SHP77 treated with DMSO at 0.1 percent for 48 hours (cell line): ENCODE data around the gene OR4C6.

Source experiments
- DNase-seq: peaks from one replicate; lab custom pipeline; 2025; lab: John Stamatoyannopoulos, UW

OR4C6 gene

DNA sequence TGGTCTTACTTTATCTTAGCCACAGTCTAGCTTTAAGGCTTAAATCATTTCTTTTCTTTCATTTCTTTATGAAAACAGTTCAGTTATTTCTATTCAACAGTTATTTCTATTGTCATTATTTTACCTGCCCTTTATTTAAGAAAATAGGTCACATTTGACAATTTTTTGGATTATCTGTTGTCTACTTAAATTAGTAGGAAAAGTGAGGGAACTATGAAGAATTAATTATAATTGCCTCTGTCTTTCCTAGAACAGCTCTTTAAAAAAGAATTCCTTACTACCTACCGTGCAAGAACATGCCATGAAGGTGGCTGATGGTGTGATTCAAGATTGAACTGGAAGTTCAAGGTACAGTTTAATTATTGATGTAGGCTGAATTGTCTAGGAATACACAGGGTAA is at the start of gene OR4C6:
OR4C6 (plus strand) TSS at position 301 of the 400 bp plus-strand sequence. CDS start 2,966 bp downstream, outside the sequence.
- DNase-seq, result no peak

DNA sequence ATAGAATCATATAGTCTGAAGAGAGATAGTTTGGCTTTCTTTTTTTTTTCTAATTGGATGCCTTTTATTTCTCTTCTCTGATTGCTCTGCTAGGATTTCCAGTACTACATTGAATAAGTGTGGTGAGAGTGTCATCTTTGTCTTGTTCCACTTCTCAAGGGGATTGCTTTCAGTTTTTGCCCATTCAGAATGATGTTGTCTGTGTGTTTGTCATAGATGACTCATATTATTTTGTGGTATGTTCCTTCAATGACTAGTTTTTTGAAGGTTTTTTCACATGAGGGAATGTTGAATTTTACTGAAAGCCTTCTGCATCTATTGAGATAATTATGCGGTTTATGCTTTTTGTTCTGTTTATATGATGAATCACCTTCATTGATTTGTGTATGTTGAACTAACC is 37.5 kb upstream of the OR4C6 start:
- no peak for DNase-seq

DNA sequence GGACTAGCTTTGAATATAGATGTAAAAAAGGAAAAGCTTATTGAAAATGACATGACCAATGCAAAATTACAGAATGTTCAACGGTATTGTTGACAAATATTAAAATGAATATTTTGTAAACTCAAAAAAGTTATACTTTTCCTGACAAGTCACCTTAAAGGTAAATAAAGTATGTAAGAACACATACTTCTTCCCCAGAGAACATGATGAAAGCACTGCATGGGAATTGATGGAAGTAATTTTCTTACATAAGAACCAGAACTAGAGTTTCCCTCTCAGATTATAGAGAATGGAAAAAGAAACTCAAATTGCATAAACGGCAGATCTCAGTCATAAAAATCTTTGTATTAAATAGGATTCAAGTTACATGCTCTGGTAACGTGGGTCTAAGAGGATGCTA is 27.2 kb upstream of the OR4C6 start, which contains the start of gene OR4P4:
OR4P4 (plus strand) TSS at position 301 of the 400 bp plus-strand sequence.
- no peak for DNase-seq

DNA sequence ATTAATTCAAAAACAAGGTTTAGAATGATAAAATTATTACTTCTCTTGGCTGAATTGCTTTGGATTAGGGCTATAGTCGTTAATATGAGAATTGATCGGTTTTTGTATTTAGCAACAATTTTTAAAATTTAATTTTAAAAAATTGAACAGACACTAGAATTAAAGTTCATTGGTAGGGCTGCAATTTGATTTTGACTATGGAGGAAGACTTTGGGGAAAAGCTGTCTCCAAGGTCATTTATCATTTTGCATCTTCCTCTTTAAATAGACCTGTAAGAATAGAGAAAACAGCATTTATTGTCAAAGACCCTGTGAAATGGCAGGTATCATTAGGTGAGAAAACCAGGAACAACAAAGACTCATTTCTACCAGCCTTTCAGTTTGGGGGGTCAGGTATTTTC is 14.0 kb upstream of the OR4C6 start, which contains the start of gene OR4S2:
OR4S2 (plus strand) TSS at position 301 of the 400 bp plus-strand sequence. CDS start 2,577 bp downstream, outside the sequence.
- no peak for DNase-seq

DNA sequence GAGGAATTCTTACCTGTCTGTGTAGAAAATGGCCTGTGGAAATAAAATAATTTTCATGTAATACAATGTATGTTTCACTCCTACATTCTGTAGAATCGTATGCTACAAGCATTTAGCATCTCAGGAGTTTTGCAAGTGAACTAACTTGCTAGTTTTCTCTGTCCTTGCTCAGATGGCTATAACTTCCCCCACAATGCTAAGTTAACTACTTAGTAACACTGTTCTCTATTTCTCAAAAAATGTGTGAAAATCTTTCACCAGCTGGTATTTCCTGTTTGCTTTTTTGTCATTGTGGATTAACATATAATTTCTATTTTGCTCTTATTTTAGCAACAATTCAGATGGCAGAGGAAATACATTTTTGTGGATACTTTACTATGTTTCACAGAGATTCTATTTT is 9.4 kb upstream of the OR4C6 start:
- DNase-seq, result no peak

DNA sequence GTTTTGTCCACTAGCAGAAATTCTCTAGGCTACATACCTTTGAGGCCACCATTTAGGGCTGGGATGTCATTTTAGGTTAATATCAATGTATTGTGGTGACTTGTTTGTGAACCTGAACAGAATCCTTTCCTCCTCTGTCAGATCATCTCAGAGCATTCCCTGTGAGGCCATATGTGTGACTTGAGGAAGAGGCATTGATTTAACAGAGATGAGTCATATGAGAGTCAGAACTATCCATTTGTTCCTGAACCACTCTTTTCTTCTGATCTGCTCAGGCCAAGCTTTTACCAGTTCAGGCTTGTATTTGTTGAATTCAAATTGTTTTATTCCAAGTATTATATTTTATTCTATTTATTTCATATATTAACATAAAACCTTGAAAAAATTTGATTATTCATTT is 6.9 kb upstream of the OR4C6 start:
- DNase-seq, result no peak

DNA sequence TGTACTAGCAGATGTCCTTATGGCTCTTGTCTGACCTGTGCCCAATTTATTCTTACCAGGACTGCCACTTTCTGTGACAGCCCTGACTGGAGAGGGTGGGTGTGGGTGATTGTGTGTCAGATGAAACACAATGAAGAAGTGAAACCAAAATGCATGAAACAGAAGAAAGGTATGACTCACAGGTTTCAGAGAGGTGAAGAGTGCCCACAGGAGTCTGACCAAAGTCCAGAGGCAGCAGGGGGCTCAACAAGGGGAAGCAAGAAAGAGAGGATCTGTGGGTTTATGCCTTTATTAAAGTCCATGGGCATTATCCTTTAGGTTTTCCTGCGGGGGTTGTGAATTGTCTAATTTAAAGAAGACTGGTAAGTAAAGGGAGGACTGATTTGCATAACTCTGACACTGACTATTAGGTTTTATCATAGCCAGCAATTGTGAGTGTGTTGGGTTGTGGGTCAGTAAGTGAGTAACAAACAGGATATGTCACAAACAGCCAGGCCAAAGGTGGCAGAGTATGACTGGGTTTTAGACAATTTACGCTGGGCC is 3.9 kb upstream of the OR4C6 start:
- no peak for DNase-seq

DNA sequence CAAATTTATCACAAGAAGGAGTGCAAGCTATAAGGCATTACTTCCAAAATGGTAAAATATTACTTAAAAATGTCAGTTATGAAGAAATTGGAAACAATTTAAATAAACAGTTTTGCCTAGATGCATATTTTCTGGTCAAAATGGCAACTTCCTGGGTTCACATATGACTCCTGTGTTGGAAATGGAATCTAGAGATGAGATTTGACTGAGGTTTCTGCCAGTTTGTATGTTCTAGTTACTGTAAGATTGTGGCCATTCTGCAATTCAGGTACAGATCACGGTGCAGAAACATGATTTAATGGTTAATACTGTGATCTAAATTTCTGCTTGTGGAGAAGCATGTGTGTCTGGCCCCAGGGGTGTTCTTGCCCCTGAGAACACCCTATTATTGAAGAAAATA is 3.4 kb upstream of the OR4C6 start:
- no peak for DNase-seq

DNA sequence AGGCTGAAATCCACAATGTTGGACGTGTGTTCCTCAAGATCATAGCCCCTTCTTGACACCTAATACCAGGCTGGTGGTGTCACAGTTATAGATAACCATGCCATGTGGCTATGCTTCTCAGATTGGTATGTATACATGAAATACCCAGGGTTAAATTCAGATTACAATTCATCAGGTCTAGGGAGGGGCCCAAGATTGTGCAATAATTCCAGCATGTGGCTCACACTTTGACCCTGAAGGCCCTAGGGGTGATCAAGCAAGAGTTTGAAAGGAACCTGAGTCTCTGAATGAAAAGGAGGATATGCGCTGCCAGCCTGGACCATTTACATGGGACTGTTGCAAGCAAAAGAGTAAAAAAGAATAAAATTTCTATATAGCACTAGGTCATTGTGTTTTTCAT is 7.4 kb downstream of the OR4C6 start:
- DNase-seq, result no peak

DNA sequence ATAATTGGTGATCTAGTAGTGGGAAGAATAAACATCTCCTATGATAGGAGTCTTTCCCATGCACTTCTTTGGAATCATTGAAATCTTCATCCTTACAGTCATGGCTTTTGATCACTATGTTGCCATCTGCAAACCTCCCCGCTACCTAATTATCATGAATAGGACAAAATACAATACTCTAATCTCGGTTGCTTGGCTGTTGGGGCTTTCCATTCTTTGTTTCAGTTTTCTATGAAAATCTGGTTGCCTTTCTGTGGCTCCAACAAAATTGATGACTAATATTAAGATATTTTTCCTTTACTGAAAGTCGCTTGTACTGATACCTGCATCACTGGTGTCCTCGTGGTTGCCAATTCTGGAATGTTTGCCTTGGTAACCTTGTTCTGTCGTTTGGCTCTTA is 11.9 kb downstream of the OR4C6 start:
- no peak for DNase-seq

DNA sequence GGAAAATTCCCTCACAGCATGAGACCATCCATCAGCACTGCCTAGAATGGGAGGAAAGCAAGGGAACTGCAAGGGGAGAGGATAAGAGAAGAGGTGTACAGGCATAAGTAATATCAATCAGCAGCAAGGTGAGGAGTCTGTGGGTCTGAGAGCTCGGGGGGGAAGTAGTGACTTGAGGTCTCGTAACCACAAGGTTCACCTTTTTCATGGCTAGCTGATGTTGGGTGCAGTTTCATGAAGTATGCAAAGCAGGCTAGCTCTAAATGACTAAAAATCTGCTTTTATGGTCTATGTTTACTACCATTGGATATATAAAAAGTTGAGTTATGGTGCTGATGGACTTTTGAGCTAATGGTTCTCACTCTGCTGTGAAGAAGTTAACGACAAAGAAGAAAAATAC is 35.8 kb downstream of the OR4C6 start:
- DNase-seq, result no peak

DNA sequence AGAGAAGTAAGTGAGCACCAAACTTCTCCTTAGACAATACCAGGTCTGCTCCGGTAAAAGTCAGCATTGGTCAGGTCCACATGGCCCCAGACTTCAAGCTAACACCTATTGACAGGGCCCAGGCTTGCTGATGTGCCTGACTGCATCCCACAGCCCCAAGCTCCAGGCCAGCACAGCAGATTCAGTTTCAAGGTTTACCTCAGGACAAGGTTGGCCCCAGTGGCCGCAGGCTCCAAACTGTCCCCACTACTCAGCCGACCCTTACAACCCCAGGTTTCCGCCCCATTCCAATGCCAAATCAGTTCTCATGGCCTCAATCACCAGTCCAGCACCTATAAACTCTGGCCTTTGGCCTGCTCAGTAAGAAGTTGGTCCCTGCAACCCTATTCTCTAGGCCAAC is 39.4 kb downstream of the OR4C6 start:
- DNase-seq, result no peak

DNA sequence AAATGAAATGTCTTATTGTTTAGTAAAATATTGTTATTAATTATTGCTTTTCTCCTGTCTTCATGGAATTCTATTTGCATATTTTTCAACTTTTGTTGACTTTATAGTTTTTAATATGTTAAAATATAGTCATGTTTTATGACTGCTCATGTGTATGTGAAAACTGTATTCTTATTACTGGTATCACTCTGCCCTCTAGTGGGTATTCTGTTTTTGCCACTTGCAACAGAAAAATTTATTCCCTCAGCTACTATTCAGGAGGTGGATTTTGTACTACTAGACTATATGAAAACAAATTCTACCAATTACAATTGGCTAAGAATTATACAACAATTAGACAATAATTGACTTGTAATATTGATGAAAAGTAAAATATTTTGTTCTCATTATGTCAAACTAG is 45.0 kb downstream of the OR4C6 start:
- no peak for DNase-seq

DNA sequence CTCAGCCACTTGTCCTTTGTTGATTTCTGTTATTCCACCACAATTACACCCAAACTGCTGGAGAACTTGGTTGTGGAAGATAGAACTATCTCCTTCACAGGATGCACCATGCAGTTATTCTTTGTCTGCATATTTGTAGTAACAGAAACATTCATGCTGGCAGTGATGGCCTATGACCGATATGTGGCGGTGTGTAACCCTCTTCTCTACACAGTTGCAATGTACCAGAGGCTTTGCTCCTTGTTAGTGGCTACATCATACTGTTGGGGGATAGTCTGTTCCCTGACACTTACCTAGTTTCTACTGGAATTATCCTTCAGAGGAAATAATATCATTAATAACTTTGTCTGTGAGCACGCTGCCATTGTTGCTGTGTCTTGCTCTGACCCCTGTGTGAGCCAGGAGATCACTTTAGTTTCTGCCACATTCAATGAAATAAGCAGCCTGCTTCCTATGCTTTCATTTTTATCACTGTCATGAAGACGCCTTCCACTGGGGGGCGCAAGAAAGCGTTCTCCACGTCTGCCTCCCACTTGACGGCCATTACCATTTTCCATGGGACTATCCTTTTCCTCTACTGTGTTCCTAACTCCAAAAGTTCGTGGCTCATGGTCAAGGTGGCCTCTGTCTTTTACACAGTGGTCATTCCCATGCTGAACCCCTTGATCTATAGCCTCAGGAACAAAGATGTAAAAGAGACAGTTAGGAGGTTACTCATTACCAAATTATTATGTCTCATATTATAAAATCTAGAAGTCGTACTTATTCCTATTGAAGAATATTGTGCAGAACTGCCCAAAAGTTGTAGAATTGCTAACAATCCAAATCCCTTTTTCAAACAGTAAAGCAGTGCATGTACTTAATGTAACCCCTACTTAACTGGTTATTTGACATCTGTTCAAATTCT is 53.2 kb downstream of the OR4C6 start:
- DNase-seq, result no peak
